HG03108 (cell line): ENCODE data around the gene PREB.

ENCODE experiments used
- ATAC-seq: cut with Tn5 transposase; IDR thresholded peaks from one replicate; pipeline ENCODE4 v1.9.1; 2021; ENCODE audit warnings: moderate library complexity; ENCODE audit not compliant: unreplicated experiment

The PREB gene

GRCh38 chr2:27083410-27084296 lies 50.8 kb downstream of the PREB start:
- ATAC-seq: no peak

GRCh38 chr2:27082773-27083409 lies 51.5 kb downstream of the PREB start:
- no peak for ATAC-seq

GRCh38 chr2:27081984-27082772 lies 52.3 kb downstream of the PREB start:
- ATAC-seq: no peak
